Activated CD4-positive, alpha-beta T cell treated with anti-CD3 and anti-CD28 coated beads, Interleukin-2, amount 10 ng/mL, durations not matched to agents 24 days and 14 days (primary cell): ENCODE results near the gene KYAT1. TPM values are rescaled to one million over a fixed set of nuclear protein-coding genes. Genes with fewer than 3 reads are reported as not detected.

Experiments
- DNase-seq: peaks from one replicate; pipeline ENCODE4 v3.0.0; 2022
- H3K27ac Mint-ChIP-seq: one replicate; pipeline ENCODE4 v1.8.0; 2022; ENCODE audit warnings: mild to moderate bottlenecking, mixed read lengths
- H3K27me3 Mint-ChIP-seq: one replicate; pipeline ENCODE4 v1.8.0; 2022; ENCODE audit warnings: mixed read lengths
- H3K36me3 Mint-ChIP-seq: one replicate; pipeline ENCODE4 v1.8.0; 2022; ENCODE audit warnings: low read depth, mild to moderate bottlenecking, mixed read lengths
- H3K4me1 Mint-ChIP-seq: one replicate; pipeline ENCODE4 v1.8.0; 2021; ENCODE audit warnings: mixed read lengths
- H3K4me3 Mint-ChIP-seq: one replicate; pipeline ENCODE4 v1.8.0; 2022; ENCODE audit warnings: mild to moderate bottlenecking, moderate library complexity, mixed read lengths
- H3K9me3 Mint-ChIP-seq: one replicate; pipeline ENCODE4 v1.8.0; 2021; ENCODE audit warnings: mixed read lengths
- intact Hi-C: fragments of 100-400 bp; cut with micrococcal nuclease; formaldehyde crosslinking; loops from one replicate; pipeline ENCODE4 v1.15.1; 2023
- total RNA-seq: library from RNA; stranded (reverse); gene quantifications from 2 replicates; pipeline ENCODE4 v1.2.3, GENCODE V29; 2022

The KYAT1 gene
- total RNA-seq, 1 donor from 2014 or later, result 11.7 TPM

DNA sequence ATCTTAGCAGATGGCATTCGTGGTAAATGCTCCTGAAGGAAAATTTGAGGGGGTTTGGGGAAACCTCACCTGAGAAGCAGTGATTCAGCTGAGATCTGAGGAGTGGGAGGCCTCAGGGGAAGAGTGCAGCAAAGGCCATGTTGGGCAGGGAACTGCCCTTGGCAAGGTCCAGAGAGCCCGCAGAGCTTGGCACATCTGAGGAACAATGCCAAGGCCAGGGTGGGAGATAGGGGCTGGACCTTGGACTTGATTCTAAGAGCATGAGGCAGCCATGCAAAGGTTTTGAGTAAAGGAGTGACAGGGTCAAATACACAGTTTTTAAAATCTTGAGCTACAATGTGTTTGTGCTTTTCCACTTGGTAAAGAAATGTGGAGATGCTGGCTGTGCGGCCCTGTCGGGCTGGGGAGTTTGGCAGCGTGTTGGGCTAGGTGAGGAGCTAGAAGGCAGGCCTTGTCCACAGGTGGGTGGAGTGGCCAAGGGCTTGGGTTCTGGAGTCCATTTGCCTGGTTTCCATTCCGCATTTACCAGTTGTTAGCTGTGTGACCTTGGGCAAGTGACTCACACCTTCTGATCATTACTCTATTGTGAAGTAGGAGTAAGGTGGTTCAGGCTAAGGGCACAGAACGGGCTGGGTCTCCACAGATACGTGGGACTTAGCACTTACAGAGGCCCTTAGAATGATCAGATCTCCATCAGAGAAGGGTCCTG is 88.6 kb downstream of the KYAT1 start:
- Mint-ChIP-seq H3K36me3 (peaks cover 23% of the 10 kb centered on the region), H3K27ac (no peak overlapping the region), H3K4me3 (no peak overlapping the region), H3K9me3 (no peaks in the 10 kb centered on the region), H3K4me1 (peaks cover 9% of the 10 kb centered on the region), H3K27me3 (no peaks in the 10 kb centered on the region)
- intact Hi-C loops, result no loop called here
- DNase-seq, result no peak

DNA sequence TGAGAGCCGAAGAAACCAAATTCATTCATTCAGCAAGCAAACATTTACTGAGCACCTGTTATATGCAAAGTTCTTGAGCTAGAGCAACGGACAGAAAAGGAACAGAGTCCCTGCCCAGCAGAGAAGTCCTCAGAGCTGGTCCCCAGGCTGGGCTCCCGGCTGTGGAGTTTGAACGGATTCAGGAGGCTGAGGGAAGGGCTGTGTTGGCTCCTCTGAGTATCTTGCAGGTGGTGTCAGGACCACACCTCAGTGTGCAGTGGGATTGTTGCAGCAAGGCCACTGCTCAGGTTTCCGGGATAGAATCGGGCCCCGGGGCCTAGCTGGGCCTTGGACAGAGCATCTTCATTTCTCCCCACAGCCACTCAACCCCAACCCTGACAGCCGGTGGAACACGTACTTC is 89.6 kb downstream of the KYAT1 start:
- Mint-ChIP-seq H3K4me3 (no peak overlapping the region), H3K27ac (no peak overlapping the region), H3K27me3 (no peaks in the 10 kb centered on the region), H3K4me1 (peaks cover 15% of the 10 kb centered on the region), H3K36me3 (peaks cover 19% of the 10 kb centered on the region), H3K9me3 (no peaks in the 10 kb centered on the region)
- no peak for DNase-seq
- intact Hi-C loops, result no loop called here

DNA sequence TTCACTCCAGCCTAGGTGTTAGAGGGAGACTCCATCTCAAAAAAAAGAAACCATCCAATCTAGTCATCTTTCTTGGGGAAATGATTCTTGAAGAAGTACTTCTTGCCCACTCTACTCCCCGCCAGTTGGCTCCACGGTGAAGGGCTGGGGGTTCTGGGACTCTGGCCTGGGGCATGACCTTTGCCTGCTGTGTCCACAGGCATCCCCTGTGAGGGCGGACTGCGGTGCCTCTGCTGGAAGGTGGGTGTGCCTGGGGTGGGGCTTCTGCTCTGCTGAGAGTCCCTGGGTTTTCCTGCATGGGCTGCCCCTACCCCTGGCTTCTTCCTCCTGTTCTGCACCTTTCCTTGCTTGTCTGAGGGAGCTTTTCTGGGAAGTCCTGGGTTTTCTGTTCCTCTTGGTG is 91.2 kb downstream of the KYAT1 start:
- Mint-ChIP-seq H3K9me3 (no peaks in the 10 kb centered on the region), H3K4me1 (peaks cover 17% of the 10 kb centered on the region), H3K36me3 (peaks cover 17% of the 10 kb centered on the region), H3K27me3 (no peaks in the 10 kb centered on the region), H3K4me3 (no peak overlapping the region), H3K27ac (no peak overlapping the region)
- no peak for DNase-seq
- intact Hi-C loops, result no loop called here

DNA sequence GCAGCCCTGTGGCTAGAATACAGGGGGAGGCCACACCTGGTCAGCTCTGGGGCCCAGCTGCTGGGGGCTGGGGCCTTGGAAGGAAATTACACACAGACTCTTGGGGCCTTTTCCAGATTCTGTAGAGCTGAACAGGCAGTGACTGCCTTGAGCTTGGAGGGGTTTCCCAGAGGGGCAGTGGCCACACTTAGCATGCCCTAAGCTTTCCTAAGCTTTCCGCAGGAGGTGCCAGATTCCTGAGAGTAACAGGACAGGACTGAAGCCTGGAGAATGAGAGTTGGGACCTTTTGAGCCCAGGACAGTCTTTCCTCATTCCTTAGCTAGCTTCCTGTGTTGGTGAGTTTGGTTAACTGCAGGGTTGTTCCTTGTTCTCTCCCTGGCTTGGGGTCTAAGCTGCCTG is 93.3 kb downstream of the KYAT1 start:
- Mint-ChIP-seq H3K27me3 (no peaks in the 10 kb centered on the region), H3K36me3 (peaks cover 15% of the 10 kb centered on the region), H3K4me1 (peaks cover 18% of the 10 kb centered on the region), H3K9me3 (no peaks in the 10 kb centered on the region), H3K4me3 (peak overlapping the region; percentile 95), H3K27ac (no peak overlapping the region)
- intact Hi-C loops, result no loop called here
- DNase-seq, result no peak

DNA sequence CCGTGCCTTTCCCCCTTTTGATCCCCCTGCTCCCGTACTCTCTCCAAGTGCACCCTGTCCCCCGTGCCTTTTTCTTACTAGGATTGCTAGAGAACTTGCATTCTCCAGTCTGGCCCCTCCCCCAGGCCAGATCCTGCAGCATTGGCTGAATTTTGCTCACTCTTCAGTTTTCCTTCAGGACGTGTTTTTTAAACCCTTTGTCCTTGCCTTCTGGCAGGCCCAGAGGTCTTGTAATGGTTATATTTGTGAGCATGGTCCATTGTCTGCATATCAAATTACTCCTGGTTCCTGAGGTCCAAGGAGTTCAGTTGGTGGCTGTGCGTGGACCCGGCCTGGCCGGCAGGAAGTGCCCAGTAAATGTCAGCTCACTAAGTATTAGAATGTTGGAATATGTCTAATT is 94.1 kb downstream of the KYAT1 start:
- Mint-ChIP-seq H3K27ac (peak overlapping the region; percentile 91), H3K36me3 (peaks cover 8% of the 10 kb centered on the region), H3K4me1 (peaks cover 19% of the 10 kb centered on the region), H3K4me3 (peak overlapping the region; percentile 95), H3K27me3 (no peaks in the 10 kb centered on the region), H3K9me3 (no peaks in the 10 kb centered on the region)
- peak; percentile 71 for DNase-seq
- intact Hi-C loops, result loop anchor here (1.0 to 2.0 kb wide), 3 partner anchors 16 to 95 kb away; partner anchors contain the start of genes LRRC8A, ZDHHC12 and ZER1

DNA sequence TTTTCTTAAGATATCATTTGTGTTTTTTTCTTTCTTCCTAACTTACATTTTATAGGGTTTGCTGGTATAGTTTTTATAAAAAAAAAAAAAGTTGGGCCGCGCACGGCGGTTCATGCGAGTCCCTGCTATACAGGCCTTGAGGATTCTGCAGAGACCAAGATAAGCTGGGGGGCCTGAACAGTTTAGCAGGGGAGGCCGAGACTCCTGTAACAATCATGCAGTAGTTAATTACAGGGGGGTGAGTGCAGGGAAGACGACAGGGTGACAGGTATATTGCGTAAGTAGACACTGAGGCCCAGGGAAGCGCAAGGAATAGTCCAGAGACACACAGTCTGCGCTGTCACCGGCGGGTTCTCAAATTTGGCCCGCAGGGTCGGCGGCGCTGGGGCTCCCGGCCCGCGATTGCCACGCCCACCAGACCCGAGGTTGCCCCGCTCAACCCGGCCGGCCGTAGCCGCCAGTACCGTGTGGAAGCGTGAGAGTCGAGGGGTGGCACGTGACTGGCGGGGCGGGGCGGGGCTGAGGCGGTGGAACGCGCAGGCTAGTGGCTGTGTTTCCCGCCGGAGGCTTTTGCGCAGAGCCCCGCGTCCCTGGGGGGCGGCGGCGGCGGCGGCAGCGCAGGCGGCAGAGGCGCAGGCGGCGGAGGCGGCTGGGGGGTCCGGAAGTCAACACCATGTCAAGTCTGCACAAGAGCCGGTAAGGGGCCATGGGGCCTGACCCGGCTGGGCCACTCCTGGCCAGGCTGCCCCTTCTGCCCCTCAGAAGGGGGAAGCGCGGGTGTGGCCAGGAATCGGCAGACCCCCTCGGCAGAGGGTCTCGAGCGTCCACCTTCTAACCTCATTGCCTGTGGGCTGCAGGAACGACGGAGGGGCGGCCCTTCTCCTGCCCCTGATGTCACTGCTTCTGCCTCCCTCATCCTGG is 94.8 kb downstream of the KYAT1 start, which contains the start of gene TBC1D13:
Gene TBC1D13 (plus strand): TSS at position 573 of the 921 bp plus-strand sequence. CDS start 101 bp downstream, at position 674.
- intact Hi-C loops, result loop anchor here (1.0 to 2.0 kb wide), 3 partner anchors 16 to 95 kb away; partner anchors contain the start of genes LRRC8A, ZDHHC12 and ZER1
- peak within 1 kb of the TSS; percentile 95 for H3K4me3 Mint-ChIP-seq

DNA sequence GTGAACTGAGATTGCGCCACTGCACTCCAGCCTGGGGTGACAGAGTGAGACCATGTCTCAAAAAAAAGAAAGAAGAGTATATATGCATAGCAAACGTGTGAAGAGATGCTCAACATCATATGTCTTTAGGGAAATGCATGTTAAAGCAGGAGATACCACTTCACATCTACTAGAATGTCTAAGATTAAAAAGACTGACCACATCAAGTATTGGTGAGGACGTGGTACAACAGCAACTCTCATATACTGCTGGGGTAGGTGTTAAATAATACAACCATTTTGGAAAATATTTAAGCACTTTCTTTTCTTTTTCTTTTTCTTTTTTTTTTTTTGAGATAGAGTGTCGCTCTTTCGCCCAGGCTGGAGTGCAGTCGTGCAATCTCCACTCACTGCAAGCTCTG is 96.3 kb downstream of the KYAT1 start:
- H3K4me1 Mint-ChIP-seq, result peaks cover 19% of the 10 kb centered on the region
- H3K9me3 Mint-ChIP-seq, result no peaks in the 10 kb centered on the region
- intact Hi-C loops, result no loop called here
- H3K4me3 Mint-ChIP-seq, result no peak overlapping the region
- DNase-seq, result no peak
- H3K27me3 Mint-ChIP-seq, result no peaks in the 10 kb centered on the region
- peaks cover 2% of the 10 kb centered on the region for H3K36me3 Mint-ChIP-seq
- H3K27ac Mint-ChIP-seq, result no peak overlapping the region

More for the DNA sequence above, 94.8 kb downstream of the KYAT1 start, which contains the start of gene TBC1D13:
- H3K9me3 Mint-ChIP-seq, result no peaks in the 10 kb centered on the region
- peak within 1 kb of the TSS; percentile 91 for H3K27ac Mint-ChIP-seq
- H3K27me3 Mint-ChIP-seq, result no peaks in the 10 kb centered on the region
- peak; percentile 97 for DNase-seq
- H3K36me3 Mint-ChIP-seq, result peaks cover 4% of the 10 kb centered on the region
- peaks cover 19% of the 10 kb centered on the region for H3K4me1 Mint-ChIP-seq

Other genes starting within 250 kb of the KYAT1 start
- 47.4 and 47.7 TPM in 2 replicates for gene DYNC2I2, start 225.1 kb downstream of the KYAT1 start, total RNA-seq
- gene SET, start 192.7 kb downstream of the KYAT1 start, total RNA-seq, result 831 and 846 TPM in 2 replicates
- gene PKN3, start 179.4 kb downstream of the KYAT1 start, total RNA-seq, result 22.9 and 24.3 TPM in 2 replicates
- gene ZDHHC12, start 157.8 kb downstream of the KYAT1 start, total RNA-seq, result 46.9 and 48.4 TPM in 2 replicates
- 12.3 and 14.4 TPM in 2 replicates for gene ZER1, start 110.0 kb downstream of the KYAT1 start, total RNA-seq
- 19.2 and 19.9 TPM in 2 replicates for gene TBC1D13, start 94.7 kb downstream of the KYAT1 start, total RNA-seq
- 22.9 and 23.3 TPM in 2 replicates for gene ENDOG, start 63.5 kb downstream of the KYAT1 start, total RNA-seq
- gene SPOUT1, start 52.2 kb downstream of the KYAT1 start, total RNA-seq, result 149 and 154 TPM in 2 replicates
- 27.7 and 28.4 TPM in 2 replicates for gene LRRC8A, start 183 bp upstream of the KYAT1 start, total RNA-seq
- gene PHYHD1, start 39.0 kb upstream of the KYAT1 start, total RNA-seq, result 0.45 and 0.47 TPM in 2 replicates
- gene DOLK, start 65.7 kb upstream of the KYAT1 start, total RNA-seq, result 15.2 and 15.9 TPM in 2 replicates
- gene NUP188, start 65.7 kb upstream of the KYAT1 start, total RNA-seq, result 162 and 176 TPM in 2 replicates
- gene SH3GLB2, start 146.4 kb upstream of the KYAT1 start, total RNA-seq, result 69.6 and 73.9 TPM in 2 replicates
- gene MIGA2, start 154.7 kb upstream of the KYAT1 start, total RNA-seq, result 43.3 and 44.3 TPM in 2 replicates
- 24.7 and 24.8 TPM in 2 replicates for gene DOLPP1, start 199.2 kb upstream of the KYAT1 start, total RNA-seq
- 8.6 and 11.4 TPM in 2 replicates for gene CRAT, start 228.8 kb upstream of the KYAT1 start, total RNA-seq
- 104 and 107 TPM in 2 replicates for gene PTPA, start 229.5 kb upstream of the KYAT1 start, total RNA-seq